Hematopoietic multipotent progenitor cell (in vitro differentiated cells): ENCODE data around the gene ELFN1. TPM values are rescaled to one million over a fixed set of nuclear protein-coding genes. Genes with fewer than 3 reads are reported as not detected.

Source experiments
- DNase-seq, 3 donors: peaks; one replicate each; pipeline ENCODE4 v3.0.0-alpha.2; 2011 to 2015; ENCODE audit warnings: low read depth in 2 of 3, low spot score in 2 of 3
- total RNA-seq: library from RNA; depleted of rRNA; stranded (reverse); fragments of >200 nt; gene quantifications from one replicate; pipeline ENCODE4 v1.2.3, GENCODE V29; 2012

Gene ELFN1
- total RNA-seq, 1 donor, result 0.27 TPM

DNA sequence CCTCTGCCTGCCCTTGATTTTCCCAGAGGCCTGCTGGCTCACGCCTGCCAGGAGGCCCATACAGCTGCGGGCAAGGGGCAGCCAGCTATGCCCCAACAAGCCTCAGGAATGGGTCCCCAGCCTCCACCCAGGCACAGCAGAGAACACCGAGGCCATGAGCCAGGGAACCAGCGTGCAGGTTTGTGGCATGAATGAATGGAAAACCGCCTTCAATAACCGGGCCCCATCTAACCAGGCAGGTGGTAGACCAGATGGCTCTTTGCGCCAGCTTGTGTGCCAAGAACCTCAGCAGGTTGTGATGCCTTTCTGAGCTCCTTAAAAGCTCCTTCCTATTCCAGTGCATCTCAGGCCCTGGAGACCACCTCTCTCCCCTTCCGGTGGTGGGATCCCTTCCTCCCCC, 50.2 kb downstream of the ELFN1 start:
- DNase-seq, result no peak

DNA sequence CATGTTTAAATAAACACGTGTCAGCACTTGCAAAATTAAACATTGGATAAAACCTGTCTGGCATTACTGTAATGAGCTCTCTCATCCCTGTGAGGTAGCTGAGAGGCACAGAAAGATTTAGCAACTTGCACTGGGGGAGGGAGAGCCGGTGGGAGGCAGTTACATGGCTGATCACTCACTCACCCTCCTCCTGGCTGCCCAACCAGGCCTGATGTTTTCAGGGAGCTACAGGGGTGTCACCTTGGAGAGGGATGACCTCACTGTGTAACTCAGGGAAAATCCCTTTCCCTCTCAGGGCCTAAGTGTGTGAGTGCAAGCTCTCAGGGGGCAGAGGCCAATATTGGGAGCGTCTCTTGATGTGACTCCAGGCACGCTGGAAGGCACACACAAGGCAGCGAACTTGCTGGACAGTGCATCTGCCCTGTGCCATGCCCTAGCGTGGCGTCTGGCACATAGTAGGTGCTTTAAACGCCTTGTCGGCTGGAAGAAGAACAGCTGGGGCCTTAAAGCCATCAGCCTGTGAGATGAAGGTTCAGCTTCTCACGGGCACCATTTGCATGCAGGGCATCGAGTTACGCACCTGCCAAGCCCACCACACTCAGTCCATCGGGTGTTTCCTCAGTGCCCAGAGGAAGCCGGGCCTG, 51.1 kb downstream of the ELFN1 start:
- DNase-seq, result no peak

DNA sequence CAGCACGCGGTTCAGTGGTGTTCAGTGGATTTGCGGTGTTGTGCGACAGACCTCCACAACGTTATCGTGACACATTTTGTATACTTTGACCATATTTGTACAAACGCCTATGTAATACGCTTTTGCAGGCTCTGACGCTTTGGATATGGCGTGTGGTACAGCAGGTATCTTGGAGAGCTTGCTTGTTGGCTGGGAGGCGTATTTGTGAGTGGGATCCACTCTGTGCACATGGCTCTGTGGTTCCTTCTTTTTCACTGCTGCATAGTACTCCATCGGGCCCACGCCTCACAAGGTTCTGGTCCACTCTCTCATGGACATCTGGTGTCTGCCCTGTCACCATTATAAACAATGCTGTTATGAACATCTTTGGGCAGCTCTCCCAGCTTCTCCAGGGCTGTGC, 53.2 kb downstream of the ELFN1 start:
- no peak for DNase-seq

DNA sequence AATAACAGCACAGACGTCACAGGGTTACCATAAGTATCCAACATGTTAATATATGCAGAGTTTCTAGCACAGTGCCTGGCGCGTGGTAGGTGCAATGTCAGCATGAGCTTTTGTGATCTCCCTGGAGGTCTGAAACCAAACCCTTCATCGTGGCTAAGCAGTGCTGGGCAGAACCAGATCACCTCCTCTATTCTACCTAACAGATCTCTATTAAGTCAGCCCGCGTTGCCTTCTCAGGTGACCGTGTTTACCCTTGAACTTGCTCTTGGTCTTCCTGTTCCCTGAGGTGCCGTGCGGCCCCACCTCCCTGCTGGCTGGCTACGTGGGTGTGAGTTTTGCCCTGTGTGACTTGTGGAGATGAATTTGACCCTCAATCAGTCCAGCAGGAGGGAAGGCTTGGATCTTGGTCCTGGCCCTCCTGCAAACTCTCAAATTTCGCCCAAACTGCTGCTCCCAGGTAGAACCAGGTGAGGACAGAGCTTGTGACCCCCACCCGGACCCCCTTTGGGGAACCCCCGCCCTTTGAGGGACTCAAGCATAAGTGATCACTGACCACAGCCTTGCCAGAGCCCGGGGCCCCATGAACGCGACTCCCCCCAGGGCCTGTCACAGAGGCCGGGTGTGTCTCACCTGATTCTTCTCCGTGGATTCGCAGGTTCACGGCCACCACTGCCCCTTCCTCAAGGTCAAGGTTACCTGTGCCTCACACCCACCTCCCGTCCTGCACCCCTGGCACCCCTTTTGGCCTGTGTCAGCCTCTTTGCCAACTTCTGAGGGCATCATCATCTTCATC, 54.2 kb downstream of the ELFN1 start:
- no peak for DNase-seq

DNA sequence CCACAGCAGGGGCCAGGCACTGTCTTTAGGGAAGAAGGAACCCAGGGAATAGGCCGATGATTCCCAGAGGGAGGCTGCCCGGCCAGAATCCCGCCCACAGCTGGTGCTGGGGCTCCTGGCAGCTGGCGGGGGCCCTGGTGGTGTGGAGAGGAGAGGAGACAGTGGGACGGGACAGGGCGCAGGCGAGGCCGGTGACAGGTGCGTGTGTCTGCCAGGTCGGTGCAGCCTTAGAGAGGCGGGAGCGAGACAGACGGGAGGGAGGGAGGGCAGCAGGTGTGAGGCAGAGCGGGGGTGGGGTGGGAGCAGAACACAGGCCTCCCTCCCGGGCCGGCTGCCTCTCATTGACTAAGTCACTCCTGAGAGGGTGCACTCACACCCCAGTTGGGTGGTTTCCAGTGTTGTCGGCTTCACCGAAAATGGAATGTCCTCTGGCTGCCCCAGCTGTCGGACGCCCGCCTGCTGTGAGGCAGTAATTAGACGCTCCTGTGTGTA, 55.2 kb downstream of the ELFN1 start:
- DNase-seq, result no peak

DNA sequence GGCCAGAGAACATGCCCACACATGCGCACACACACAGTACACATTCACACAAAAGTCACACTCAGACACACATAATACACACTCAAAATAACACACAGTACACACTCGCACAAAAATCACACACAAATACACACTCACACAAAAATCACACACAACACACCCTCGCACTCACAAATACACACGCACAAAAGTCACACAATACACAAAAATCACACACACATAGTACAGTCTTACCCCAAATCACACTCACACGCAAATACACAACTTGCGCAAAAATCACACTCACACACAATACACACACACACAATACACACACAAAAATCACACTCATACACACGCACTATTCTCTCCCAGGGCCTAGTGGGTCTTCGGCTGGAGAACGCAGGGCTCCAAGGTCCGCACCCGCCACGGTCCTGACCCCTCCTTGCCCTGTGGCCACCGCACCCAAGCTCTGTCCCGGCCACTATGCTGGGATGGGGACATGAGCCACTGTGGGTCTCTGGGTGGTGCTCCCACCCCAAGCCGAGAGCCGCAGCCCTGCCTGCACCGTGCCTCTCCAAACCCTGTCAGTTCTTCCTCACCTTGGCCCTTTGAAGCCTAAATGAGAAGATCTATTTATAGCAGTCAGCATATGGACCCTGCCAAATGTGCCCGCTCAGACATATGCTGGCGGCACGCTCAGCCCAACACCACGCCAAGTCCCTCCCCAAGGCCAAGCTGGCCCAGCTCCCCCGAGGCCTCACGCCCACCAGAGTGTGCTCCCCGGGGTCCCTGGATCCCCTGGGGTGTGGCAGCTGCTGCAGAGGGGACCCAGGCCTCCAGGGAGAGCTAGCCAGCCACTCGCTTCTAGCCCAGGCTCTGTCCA, 55.9 kb downstream of the ELFN1 start:
- no peak for DNase-seq

DNA sequence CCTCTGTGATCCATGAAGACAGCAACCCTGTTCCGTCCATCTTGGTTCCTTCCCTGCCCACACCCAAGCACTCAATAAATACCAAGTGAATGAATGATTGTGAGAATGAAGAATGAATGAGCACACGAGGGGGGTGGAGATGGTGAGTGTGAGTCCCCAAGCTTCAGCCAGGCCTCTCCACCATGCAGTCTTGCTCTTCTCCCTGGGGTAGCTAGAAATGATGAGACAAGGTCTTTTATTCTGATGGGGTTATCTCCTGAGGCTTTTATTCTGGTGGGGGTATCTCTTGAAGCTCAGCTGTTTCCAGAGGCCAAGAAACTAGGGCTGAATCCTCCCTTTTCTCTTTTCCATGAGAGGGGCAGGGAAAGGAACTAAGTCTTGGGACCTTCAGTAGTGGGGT, 57.0 kb downstream of the ELFN1 start:
- DNase-seq, result no peak

DNA sequence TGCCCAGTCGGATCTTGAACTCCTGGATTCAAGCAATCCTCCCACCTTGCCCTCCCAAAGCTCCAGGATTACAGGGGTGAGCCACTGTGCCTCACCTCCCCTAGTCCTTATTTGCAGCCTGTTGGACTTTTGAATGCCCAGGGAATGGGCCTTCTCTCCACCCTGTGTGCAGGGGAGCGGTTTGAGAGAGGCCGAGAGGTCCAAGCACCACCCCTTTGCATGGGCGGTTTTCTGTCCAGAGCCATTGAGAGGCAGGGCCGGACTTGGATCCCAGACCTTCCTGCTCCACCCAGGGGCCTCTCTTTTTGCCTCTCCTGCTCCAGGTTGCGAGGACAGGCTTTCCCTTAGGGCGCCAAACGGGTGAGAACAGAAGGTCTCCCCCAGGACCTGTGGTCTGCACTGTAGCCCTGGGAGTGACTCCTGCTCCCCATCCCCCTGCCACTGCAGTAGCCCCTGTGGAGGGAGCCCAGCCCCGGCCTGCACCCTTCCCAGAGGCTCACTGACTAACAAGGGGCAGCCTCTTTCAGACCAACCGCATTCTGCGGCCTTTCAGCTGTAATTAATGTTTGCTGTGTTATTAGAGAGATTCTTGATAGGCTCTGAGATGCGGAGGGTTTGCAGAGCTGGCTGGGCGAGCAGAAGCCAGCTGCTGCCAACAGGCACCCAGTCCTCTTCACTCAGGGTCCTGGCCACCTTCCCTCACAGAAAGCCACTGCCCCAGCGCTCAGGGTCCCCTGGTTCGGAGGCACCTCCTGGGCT, 57.9 kb downstream of the ELFN1 start:
- DNase-seq, result no peak

DNA sequence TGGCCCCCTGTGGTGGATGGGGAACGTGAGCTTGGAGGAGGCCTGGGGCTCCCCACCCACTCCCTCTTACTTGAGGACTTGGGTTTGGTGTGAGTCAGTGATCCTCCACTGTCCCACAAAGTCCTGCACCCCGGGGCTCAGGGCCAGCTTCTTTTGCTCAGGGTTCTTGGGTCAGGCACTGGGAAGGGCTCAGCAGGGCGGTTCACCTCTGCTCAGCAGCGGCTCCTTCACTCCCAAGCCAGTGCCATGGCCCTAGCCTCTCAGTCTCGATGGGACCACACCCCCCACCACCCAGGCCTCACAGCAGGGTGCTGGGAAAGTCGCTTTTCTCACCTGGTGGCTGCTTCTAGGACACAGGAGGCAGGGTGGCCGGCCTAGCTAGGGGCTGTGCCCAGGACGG, 59.1 kb downstream of the ELFN1 start:
- DNase-seq, result no peak

DNA sequence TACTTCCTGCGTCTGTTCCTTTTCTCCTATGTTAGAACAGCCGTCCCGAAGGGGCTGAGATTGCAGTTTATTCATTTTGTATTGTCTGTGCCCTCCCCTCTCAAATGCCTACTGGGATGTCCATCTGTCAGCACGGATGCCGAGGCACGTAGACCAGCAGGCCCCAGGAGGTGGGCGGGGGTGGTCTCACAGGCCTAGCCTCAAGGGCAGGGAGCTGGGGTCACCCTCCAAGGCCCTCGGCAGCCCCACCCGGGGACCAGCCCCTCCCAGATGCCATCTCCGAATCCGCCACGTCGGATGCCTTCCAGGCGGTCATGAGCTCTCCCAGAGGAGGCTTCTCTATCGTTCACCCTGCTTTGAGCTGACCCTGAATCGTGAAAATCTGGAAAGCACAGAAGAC, 59.7 kb downstream of the ELFN1 start:
- no peak for DNase-seq

DNA sequence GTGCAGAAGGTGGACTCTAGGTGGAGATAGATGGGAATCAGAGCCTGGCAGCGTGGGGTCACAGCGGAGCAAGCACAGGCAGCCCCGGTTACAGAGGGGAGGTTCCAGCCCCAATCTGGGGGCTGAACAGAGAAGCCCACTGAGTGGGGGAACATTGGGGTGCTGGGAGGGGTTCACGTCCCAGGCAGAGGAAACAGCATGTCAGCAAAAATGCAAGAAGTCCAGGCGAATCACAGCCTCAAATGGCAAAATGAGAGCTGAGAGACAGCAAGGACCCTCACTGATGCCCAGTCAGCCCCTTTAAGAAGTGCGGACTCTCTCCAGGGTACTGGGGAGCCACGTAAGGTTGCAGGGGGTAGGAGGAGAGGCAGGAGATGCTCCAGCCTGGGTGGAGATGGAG, 62.0 kb downstream of the ELFN1 start:
- DNase-seq, result no peak

DNA sequence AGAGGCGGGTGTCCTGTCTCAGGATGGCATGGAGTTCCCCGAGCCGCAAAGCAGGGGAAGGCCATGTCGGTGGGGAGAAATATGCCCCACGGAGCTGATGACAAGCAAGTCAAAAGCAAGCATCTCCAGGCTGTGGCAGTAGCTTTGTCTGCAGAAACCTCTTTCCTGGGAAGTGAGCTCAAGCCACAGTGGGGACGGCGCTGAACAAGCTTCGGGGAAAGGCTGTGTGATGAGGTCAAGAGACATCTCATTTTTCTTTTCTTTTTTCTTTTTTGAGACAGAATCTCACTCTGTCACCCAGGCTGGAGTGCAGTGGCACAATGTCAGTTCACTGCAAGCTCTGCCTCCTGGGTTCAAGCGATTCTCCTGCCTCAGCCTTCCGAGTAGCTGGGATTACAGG, 62.6 kb downstream of the ELFN1 start:
- DNase-seq, result no peak

DNA sequence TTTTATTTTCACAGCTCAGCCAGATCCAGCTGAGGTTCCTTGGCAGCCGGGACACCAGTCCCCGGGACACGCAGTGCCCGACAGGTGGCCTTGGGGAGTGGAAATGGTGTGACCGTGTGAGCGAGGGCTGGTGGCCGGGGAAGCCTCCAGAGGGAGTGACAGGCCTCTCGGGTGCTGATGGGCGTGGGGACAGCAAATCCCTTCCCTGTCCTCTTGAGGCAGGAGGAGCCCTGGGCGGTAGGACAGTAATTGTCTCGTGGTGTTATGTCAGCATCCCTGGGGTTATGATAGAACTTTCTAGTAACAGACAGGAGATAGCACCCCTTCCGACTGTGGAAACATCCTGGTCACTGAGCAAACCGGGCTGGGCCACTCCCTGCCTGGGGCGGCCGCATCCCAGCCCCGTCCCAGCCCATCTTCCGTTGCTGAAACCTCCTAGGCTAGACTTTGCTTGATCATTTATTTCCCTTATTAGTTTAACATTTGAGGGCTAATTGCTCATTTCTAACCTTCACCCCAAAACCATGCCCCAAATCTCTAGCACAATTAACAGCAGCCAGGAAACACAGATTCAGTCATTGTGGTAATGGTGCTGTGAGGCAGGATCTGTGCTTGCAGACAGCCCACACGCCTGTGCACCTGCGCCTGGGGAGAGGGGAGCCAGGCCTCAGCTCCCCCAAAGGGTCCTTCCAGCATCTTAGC, 63.3 kb downstream of the ELFN1 start:
- no peak for DNase-seq

DNA sequence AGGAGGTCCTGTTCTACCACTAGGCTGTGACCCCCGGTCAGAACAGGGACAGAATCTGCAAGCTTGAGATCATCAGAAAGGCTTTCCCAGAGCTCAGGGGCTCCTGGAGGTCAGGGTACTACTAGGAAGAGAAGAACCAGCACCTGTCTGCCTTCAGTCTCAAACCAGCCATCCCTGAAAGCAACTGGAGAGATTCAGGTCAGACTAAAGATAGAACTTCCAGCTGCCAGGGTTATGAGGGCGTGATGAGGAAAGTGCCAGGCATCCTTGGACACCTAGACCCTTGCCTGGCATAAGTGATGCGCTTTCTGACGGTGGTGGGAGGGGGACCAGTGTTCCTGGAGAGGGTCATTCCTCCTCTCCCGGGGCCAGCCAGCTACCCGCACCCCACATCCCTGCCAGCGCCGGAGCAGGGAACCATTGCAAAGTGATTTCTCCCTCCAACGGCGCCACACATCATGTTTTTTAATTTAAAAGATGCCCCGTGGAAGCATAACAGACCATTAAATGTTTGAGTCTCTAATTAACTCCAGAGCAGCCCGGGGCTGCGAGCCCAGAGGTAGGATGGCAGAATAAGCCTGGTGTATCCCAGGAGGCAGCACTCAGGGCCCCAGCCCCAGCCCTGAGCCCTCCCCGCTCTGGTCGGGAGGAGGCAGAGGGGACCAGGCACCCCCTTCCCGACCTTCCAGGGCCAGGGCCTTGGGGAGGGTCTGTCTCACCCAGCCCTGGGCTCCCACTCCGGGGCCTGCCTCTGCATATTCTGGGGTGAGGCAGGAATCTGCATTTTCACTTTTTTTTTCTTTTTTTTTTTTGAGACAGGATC, 64.0 kb downstream of the ELFN1 start:
- DNase-seq, result no peak

DNA sequence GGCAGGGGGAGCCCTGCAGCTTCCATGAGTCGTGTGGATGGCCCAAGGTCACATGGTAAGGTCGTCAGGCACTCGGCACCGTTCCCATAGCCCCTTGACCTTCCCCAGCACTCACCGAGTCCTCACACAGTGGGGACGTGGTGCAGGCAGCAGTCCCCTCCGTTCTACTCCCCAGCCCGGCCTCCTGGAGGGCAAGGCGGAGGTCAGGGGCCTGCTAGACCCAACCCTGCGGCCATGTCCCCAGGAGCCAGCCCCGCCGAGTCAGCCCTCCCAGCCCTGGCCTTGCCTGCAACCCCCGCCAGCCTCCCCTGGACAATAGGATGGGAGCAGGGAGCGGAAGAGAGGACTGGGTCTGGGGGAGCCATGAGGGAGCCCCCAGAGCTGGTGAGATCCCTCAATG, 65.2 kb downstream of the ELFN1 start:
- DNase-seq, result no peak

DNA sequence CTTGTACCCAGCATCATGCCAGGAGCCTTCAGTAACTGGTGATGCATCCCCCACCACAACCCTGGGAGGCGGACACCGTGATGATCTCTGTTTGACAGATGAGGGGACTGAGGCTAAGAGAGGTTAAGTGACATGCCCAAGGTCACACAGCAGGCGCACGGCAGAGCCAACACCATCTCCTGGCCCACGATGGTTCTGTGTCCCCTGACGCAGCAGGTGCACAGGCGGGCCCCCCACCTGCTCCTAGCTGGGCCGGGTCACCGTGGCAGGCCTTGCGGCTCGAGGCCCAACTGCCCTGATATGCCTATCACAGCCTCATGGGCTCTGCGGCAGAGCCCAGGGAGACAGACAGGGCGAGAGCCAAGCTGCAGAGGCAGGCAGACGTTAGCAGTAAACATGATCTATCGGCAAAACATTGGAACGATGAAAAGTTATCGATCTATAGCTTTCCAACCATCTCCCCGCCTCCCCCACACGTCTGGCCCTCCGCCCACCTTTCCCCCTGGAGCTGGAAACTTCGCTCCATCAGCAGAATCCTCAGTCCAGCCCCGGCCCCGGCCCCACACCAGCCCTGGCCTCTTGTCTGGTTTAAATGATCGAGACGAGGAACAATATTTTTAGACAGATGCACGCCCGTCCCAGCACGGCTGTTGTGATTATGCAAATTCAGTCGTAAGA, 65.9 kb downstream of the ELFN1 start:
- no peak for DNase-seq

DNA sequence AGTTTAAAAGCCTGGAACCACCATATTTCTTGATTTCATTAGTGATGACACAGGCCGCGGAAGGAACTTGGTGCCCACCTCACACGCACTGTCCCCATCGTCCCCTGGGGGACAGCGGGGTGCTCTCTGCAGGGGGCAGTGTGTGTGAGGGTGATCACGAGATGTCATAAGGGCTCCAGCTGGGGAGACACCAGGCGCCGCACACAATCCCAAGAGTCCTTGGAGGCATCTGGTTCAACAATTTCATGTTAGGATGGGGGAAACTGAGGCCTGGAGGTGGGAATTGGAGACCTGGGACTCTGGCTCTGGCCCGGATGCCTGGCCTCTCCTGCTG, 66.4 kb downstream of the ELFN1 start:
- DNase-seq, result no peak

DNA sequence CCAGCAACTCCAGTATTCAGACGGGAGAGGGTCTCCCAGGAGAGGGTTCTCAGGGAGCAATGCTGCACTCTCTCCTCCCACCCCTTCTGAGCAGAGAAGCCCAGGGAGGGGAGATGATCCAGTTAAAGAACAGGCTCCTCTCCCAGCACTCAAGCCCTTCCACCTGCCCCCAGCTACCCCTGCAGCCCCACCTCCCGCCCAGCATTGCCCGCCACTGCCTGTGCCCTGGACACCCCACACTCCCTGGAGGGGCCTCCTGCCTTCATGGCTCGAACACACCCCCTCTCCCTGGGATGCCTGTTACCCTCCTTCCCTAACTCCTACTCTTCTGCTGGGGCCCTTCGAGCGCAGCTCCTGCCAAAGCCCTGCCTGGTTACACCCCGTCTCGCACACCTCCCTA, 66.8 kb downstream of the ELFN1 start:
- DNase-seq, result no peak

DNA sequence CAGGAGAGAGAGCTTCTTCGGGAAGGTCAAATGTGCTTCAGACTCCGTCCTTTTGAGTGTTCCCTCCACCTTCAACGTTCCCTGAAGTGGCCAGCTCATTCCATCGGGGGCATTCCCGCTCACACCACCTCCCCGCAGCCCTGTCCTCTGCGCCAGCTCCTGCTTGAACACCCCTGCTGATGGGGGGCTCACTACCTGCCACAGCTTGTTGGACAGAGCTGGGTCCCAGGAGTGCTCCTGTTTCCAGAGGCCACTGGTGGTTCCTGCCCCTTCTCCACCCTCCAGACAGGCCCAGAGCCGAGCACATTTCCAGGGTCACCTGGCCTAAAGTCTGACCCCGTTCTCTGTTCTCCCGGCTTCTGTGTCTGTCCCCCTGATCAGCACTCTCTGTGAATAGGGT, 67.4 kb downstream of the ELFN1 start:
- DNase-seq, result no peak
